ENCODE data around the gene ABCC1. TPM values are rescaled to one million over a fixed set of nuclear protein-coding genes. Genes with fewer than 3 reads are reported as not detected.

ABCC1 gene
- total RNA-seq, 1 experiment from 2014 or later, result 56.4 TPM

DNA sequence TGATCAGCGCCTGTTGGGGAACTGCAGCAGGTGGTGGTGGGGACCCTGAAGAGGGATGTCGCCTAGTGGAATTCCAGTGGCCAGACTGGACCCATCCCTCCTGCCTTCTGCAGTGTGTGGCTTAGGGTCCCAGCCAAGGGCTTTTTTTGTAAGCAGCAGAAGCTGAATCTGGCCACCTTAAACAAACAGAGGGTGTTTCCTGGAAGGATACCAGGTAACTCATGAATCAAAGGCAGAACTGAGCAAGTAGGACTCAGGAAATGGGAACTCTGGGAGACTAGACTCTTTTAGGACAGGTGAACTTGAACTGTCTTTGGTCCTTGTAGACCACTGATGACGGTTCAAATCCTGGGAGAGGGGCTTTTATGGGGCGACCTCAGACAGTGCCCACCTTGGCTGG, 149.9 kb downstream of the ABCC1 start:
- no peak overlapping the region for H2BK120ac ChIP-seq (ENCODE audit: low read depth, low read length, poor library complexity, severe bottlenecking)
- H2BK20ac ChIP-seq (ENCODE audit: low read depth, low read length, poor library complexity, severe bottlenecking), result no peak overlapping the region
- no CpG with 5 or more reads among the region's 4 CpGs for WGBS (ENCODE audit: extremely low coverage, insufficient read length, low lambda C conversion rate)
- H2AK5ac ChIP-seq (ENCODE audit: insufficient read length, low read length), result no peak overlapping the region
- H3K79me2 ChIP-seq (ENCODE audit: insufficient read depth, low read length), result no peaks in the 10 kb centered on the region
- H3K56ac ChIP-seq (ENCODE audit: insufficient read length, low read depth, low read length), result no peak overlapping the region
- no peak overlapping the region for H4K91ac ChIP-seq (ENCODE audit: insufficient read length, low read depth, low read length)
- peaks cover 0 to 7% of the 10 kb centered on the region in 2 experiments; a peak in 2 of 4 replicates for H3K4me1 Mint-ChIP-seq
- no peak for TF ChIP-seq CTCF (conservative IDR thresholded peaks at IDR 0.05)
- no peaks in the 10 kb centered on the region for H3K27me3 ChIP-seq (ENCODE audit: insufficient read depth, low read length)
- H4K8ac ChIP-seq (replicated peaks; ENCODE audit: insufficient read length, low read depth, low read length), result no peak overlapping the region
- H4K20me1 ChIP-seq (ENCODE audit: control insufficient read depth, insufficient read depth, insufficient read length), result no peaks in the 10 kb centered on the region
- H3K9ac ChIP-seq (ENCODE audit: extremely low read depth, insufficient read length, low read length), result no peak overlapping the region
- H3K27ac Mint-ChIP-seq, result no peak overlapping the region; a peak in 1 of 7 replicates
- H3K23me2 ChIP-seq (ENCODE audit: insufficient read length, low read depth, low read length, poor library complexity, severe bottlenecking), result no peaks in the 10 kb centered on the region
- no peaks in the 10 kb centered on the region for H3K9me3 ChIP-seq (ENCODE audit: control insufficient read depth, low read depth, low read length)
- no peak overlapping the region for H2BK15ac ChIP-seq (ENCODE audit: low read depth, low read length)
- H2AFZ ChIP-seq (ENCODE audit: low read length), result no peak overlapping the region
- no peak overlapping the region for H3K27ac ChIP-seq (ENCODE audit: insufficient read length, low read depth, low read length)
- H3K36me3 Mint-ChIP-seq (ENCODE audit: insufficient read depth in 1 of 3, low read depth in 3 of 3), result peaks cover 33 to 71% (median 61%) of the 10 kb centered on the region in 3 experiments; a peak in 6 of 7 replicates
- no peaks in the 10 kb centered on the region for H3K27me3 Mint-ChIP-seq (ENCODE audit: low read depth)
- no peak for DNase-seq
- H3K23ac ChIP-seq (ENCODE audit: insufficient read length, low read depth, low read length), result no peak overlapping the region
- no peak overlapping the region for H3K14ac ChIP-seq (ENCODE audit: insufficient read depth, low read length)
- H3K9me3 Mint-ChIP-seq, result no peaks in the 10 kb centered on the region
- no peak overlapping the region for H3K4ac ChIP-seq (ENCODE audit: low read depth, low read length)
- H2BK12ac ChIP-seq (ENCODE audit: insufficient read length, low read depth, low read length), result no peak overlapping the region
- H3K18ac ChIP-seq (ENCODE audit: insufficient read length, low read depth, low read length), result no peak overlapping the region
- no peaks in the 10 kb centered on the region for H3K4me1 ChIP-seq (ENCODE audit: insufficient read depth, low read length)
- no peak overlapping the region for H3K4me2 ChIP-seq (ENCODE audit: insufficient read depth, insufficient read length, low read length)
- H3K4me3 Mint-ChIP-seq, result no peak overlapping the region
- no peak overlapping the region for H2BK5ac ChIP-seq (ENCODE audit: insufficient read length, low read length)
- no peak overlapping the region for H3T11ph ChIP-seq (ENCODE audit: low read length)
- H4K5ac ChIP-seq (ENCODE audit: insufficient read length, low read depth, low read length), result no peak overlapping the region
- H3K79me1 ChIP-seq (ENCODE audit: insufficient read depth, low read depth, low read length, poor library complexity, severe bottlenecking), result no peaks in the 10 kb centered on the region
